GM12892 (cell line): ENCODE data around the gene CRKL.
"Not testable (repeated sequence)": the region's sequence is repeated elsewhere in the genome, so short reads cannot be mapped to it uniquely, and the experiment has no call there.

ENCODE experiments used
- DNase-seq: peaks from one replicate; pipeline ENCODE4 v3.0.0; 2011; ENCODE audit not compliant: insufficient read length
- FAIRE-seq: peaks from 2 replicates; lab custom pipeline; 2011; peaks lifted over from hg19 to GRCh38; lab: Jason Lieb, UNC
- POLR2A ChIP-seq: IDR thresholded peaks from 2 replicates; pipeline ENCODE4 v1.6.1; 2011; ENCODE audit warnings: low read depth, low read length, control low read depth
- POLR2AphosphoS5 ChIP-seq: IDR thresholded peaks from 2 replicates; pipeline ENCODE4 v1.6.1; 2011; ENCODE audit warnings: low read depth, low read length, control low read depth
- TAF1 ChIP-seq: IDR thresholded peaks from 2 replicates; pipeline ENCODE4 v1.6.1; 2011; ENCODE audit warnings: low read depth, mild to moderate bottlenecking, control low read depth, low read length, borderline replicate concordance

The CRKL gene

GRCh38 chr22:20940186-20940651 is 23.0 kb downstream of the CRKL start:
- TF ChIP-seq TAF1 = no peak
- no peak for TF ChIP-seq POLR2AphosphoS5
- no peak for TF ChIP-seq POLR2A
- no peak for DNase-seq
- FAIRE-seq = no peak

DNA sequence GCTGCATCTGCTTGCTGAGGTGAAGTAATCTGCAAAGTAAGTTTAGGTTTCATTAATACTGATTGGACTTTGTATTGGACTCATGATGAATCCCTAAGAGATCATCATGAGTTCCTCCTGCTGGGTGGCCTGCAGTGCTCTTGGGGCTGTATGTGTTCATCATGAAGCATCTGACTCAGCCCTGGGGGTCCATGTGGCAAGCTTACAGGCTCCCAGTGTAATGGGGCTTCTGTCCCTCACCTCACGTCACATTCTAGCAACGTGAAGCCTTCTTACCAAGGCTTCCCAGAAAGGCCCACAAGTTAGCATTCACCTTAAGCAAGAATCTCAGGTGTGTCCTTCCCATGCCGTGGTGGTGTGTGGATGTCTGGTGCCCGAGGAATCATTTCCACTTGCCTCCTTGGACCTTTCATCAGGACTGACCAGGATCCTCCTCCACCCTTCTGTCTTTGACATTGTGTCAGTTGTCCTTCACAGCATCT is 23.7 kb downstream of the CRKL start:
- no peak for TF ChIP-seq POLR2AphosphoS5
- no peak for TF ChIP-seq TAF1
- no peak for TF ChIP-seq POLR2A
- DNase-seq (no peak), FAIRE-seq (no peak)

DNA sequence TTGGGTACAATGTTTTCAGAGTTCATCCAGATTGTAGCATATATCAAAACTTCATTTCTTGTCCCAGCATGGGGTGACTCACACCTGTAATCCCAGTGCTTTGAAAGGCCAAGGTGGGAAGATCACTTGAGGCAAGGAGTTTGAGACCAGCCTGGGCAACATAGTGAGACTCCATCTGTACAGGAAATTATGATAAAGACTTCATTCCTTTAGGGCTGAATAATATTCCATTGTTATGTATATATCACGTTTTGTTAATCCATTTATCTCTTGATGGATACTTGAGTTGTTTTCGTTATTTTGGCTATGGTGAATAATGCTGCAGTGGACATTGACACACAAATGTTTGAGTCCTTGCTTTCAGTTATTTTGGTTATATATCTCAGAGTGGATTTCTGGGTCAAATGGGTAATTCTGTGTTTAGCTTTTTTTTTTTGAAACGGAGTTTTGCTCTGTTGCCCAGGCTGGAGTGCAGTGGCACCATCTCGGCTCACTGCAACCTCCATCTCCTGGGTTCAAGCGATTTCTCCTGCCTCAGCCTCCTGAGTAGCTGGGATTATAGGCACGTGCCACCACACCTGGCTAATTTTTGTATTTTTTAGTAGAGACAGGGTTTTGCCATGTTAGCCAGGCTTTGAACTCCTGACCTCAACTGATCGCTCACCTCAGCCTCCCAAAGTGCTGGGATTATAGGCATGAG is 25.1 kb downstream of the CRKL start:
- DNase-seq, FAIRE-seq: not testable (repeated sequence)

DNA sequence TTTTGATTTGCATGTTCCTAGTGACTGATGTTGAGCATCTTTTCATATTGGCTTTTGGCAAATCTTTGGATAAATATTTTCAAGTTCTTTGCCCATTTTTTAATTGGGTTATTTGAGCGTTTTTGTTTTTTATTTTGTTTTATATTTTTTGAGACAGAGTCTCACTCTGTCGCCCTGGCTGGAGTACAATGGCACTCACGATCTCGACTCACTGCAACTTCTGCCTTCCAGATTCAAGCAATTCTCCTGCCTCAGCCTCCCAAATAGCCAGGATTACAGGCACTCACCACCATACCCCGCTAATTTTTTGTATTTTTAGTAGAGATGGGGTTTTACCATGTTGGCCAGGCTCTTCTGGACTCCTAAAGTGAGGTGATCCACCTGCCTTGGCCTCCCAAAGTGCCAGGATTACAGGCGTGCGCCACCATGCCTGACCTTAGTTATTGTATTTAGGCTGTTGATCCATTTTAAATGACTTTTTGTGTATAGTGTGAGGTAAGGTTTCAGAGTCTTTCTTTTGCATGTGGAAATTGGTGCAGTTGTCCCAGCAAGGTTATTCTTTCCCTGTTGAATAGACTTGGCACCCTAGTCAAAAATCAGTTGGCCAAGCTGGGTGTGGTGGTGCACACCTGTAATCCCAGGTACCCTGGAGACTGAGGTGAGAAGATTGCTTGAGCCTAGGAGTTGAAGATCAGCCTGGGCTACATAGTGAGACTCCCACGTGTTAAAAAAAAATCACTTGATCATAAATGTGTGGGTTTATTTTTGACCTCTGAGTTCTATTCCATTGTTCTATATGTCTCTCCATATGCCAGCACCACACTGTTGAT is 26.1 kb downstream of the CRKL start:
- TF ChIP-seq POLR2A = no peak
- TF ChIP-seq TAF1 = no peak
- TF ChIP-seq POLR2AphosphoS5 = no peak
- no peak for DNase-seq
- no peak for FAIRE-seq

GRCh38 chr22:20944042-20944441 is 26.8 kb downstream of the CRKL start:
- DNase-seq = no peak
- no peak for FAIRE-seq
- no peak for TF ChIP-seq POLR2A
- TF ChIP-seq POLR2AphosphoS5 = no peak

DNA sequence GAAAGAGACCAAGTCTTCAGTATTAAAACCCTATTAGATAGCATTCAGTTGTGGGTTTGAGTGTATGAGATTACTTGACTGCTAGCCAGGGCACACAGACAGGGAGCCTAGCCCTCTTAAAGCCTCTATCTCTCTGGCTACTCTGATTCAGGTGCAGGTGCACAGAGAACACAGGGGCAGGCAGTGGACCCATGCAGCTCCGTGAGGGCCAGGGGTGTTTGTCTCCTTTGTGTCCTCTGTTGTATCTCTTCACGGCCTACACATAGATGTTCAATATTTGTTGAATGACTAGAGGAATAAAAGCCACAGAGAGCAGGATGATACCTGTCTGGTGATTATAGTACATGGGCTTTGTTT is 28.3 kb downstream of the CRKL start:
- TF ChIP-seq POLR2A = no peak
- TF ChIP-seq TAF1 = no peak
- TF ChIP-seq POLR2AphosphoS5 = no peak
- FAIRE-seq (no peak), DNase-seq (no peak)

DNA sequence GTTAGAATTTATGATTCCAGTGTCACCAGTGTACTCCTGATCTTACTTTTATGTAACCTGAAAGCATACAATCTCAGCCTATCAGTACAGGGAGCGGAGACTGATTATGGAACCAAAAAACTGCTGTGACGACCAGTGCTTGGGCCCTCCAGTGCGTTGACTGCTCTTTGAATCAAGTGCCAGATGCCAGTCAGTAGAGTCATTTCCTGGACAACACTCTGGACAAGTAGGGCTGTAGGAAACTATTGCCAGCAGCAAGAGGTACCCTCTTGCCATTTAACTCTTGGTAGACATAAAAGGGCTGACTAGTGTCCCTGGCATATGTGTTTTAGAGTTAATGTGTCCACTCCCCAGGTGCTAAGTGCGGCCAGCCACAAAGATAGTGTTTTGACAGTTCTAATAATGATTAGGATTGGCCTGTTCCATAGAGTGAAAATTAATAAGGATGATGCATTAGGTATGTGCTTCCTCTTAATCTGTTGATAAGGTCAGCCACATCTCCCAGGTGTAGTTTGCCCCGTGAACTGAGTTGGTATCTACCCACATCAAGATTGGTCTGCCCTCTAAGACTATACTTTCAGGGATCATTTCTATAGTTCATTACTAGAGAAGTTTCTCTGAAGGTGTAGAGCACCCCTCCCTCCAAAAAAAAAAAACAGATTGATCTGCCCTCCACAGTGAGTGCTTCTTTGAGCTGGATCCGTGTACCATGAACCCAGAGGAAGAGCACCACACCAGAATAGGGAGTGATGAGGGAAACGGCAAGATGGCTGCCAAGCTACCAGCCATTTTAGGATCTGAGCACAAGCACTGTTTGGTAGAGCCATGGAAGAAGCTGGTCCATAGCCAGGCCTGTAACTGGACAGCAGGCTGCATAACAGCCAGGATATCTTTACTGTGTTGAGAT is 29.1 kb downstream of the CRKL start:
- DNase-seq = no peak
- TF ChIP-seq POLR2A (no peak), POLR2AphosphoS5 (no peak), TAF1 (no peak)
- FAIRE-seq = no peak

GRCh38 chr22:20946991-20947390 is 29.8 kb downstream of the CRKL start:
- no peak for TF ChIP-seq TAF1
- no peak for TF ChIP-seq POLR2AphosphoS5
- TF ChIP-seq POLR2A = no peak
- no peak for DNase-seq
- FAIRE-seq = no peak

GRCh38 chr22:20948450-20948849 is 31.2 kb downstream of the CRKL start:
- TF ChIP-seq TAF1 (no peak), POLR2AphosphoS5 (no peak), POLR2A (no peak)
- no peak for FAIRE-seq
- no peak for DNase-seq

- FAIRE-seq (no peak), DNase-seq (no peak)
- TF ChIP-seq POLR2A = no peak
- no peak for TF ChIP-seq TAF1
- TF ChIP-seq POLR2AphosphoS5 = no peak
Observed at GRCh38 chr22:20948989-20949388, 31.8 kb downstream of the CRKL start.

GRCh38 chr22:20949698-20950183 is 32.5 kb downstream of the CRKL start:
- TF ChIP-seq POLR2AphosphoS5 (no peak), TAF1 (no peak), POLR2A (no peak)
- no peak for FAIRE-seq
- no peak for DNase-seq
